Colonic mucosa (tissue), 4 donors: ENCODE data around the gene STAU1. TPM values are rescaled to one million over a fixed set of nuclear protein-coding genes. Genes with fewer than 3 reads are reported as not detected.
"Not testable (repeated sequence)": the region's sequence is repeated elsewhere in the genome, so short reads cannot be mapped to it uniquely, and the experiment has no call there.

Experiments used
- DNase-seq: peaks from one replicate; pipeline ENCODE4 v3.0.0-alpha.2; 2020
- H3K27ac ChIP-seq: fragments of 200-600 bp; one replicate; pipeline ENCODE4 v1.8.0; 2021
- H3K27me3 ChIP-seq: fragments of 200-600 bp; one replicate; pipeline ENCODE4 v1.8.0; 2021
- H3K36me3 ChIP-seq: fragments of 200-600 bp; one replicate; pipeline ENCODE4 v1.8.0; 2021
- H3K4me1 ChIP-seq: fragments of 200-600 bp; one replicate; pipeline ENCODE4 v1.8.0; 2021; ENCODE audit warnings: mild to moderate bottlenecking
- H3K4me3 ChIP-seq: fragments of 200-600 bp; one replicate; pipeline ENCODE4 v1.8.0; 2021
- H3K9ac ChIP-seq, 2 donors: one replicate each; pipeline ENCODE4 v1.7.0; 2013; ENCODE audit warnings: control low read depth in 2 of 2, low read depth in 2 of 2, low read length in 2 of 2
- H3K9me3 ChIP-seq: fragments of 200-600 bp; one replicate; pipeline ENCODE4 v1.8.0; 2021
- intact Hi-C: fragments of 100-400 bp; cut with DNase I; formaldehyde crosslinking; loops from one replicate; pipeline ENCODE4 v1.14.1; 2022
- total RNA-seq, 2 donors: library from RNA; stranded (reverse); fragmentation: NEBNext Ultra II Directional in 1 of 2; extraction: Animal tissue kit (Norgen Biotek cat#: 25700) in 1 of 2; gene quantifications; one replicate each; pipeline ENCODE4 v1.2.1, GENCODE V29; 2021
- TF ChIP-seq, protein P1 (sequence below): fragments of 200-600 bp; IDR thresholded peaks from one replicate; pipeline ENCODE4 v1.8.0; 2022; ENCODE audit warnings: antibody characterized with exemption, mild to moderate bottlenecking
- donor health status: healthy.
- donor health status: DM: no; HTN: no; CAD: no.
- donor health status: DM: no; HTN: no; CAD: no.

The STAU1 gene
- total RNA-seq, 2 donors from 2014 or later = 86.6 to 106 TPM

- TF ChIP-seq, protein P1, sequence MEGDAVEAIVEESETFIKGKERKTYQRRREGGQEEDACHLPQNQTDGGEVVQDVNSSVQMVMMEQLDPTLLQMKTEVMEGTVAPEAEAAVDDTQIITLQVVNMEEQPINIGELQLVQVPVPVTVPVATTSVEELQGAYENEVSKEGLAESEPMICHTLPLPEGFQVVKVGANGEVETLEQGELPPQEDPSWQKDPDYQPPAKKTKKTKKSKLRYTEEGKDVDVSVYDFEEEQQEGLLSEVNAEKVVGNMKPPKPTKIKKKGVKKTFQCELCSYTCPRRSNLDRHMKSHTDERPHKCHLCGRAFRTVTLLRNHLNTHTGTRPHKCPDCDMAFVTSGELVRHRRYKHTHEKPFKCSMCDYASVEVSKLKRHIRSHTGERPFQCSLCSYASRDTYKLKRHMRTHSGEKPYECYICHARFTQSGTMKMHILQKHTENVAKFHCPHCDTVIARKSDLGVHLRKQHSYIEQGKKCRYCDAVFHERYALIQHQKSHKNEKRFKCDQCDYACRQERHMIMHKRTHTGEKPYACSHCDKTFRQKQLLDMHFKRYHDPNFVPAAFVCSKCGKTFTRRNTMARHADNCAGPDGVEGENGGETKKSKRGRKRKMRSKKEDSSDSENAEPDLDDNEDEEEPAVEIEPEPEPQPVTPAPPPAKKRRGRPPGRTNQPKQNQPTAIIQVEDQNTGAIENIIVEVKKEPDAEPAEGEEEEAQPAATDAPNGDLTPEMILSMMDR = no peak
- intact Hi-C loops = no loop called here
- Histone ChIP-seq H3K9me3 (no peaks in the 10 kb centered on the region), H3K27me3 (no peaks in the 10 kb centered on the region), H3K36me3 (no peaks in the 10 kb centered on the region), H3K4me3 (no peak overlapping the region), H3K4me1 (peaks cover 10% of the 10 kb centered on the region), H3K9ac (no peak overlapping the region), H3K27ac (no peak overlapping the region)
- no peak for DNase-seq
Measured at GRCh38 chr20:49185071-49185761, 2.9 kb downstream of the STAU1 start.

DNA sequence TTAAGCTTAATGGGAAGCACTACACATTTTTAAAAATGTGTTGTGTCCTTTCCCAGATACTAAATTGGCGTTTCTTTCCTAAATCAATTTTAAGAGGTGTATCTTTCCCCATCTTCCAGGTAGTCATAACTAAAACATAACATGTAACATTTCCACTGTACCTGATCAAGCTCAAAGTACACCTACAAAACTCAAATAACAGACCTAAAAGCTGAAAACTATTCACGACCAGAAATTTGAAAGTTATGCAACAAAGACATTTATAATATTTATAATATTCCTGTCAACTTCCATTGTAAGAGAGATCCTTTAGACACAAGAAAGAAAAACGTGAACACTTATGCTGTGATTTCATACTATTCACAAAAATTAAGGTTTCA lies 3.5 kb downstream of the STAU1 start:
- H3K27ac ChIP-seq = no peak overlapping the region
- intact Hi-C loops = no loop called here
- H3K9ac ChIP-seq = no peak overlapping the region
- no peak overlapping the region for H3K4me3 ChIP-seq
- TF ChIP-seq, protein P1 = no peak
- no peaks in the 10 kb centered on the region for H3K36me3 ChIP-seq
- DNase-seq = no peak
- peaks cover 10% of the 10 kb centered on the region for H3K4me1 ChIP-seq
- H3K9me3 ChIP-seq = no peaks in the 10 kb centered on the region
- no peaks in the 10 kb centered on the region for H3K27me3 ChIP-seq

- DNase-seq, H3K4me3 ChIP-seq, H3K27ac ChIP-seq, H3K9me3 ChIP-seq, H3K36me3 ChIP-seq, intact Hi-C loops, H3K9ac ChIP-seq, H3K27me3 ChIP-seq: not testable (repeated sequence)
- peaks cover 14% of the 10 kb centered on the region for H3K4me1 ChIP-seq
Measured at GRCh38 chr20:49184084-49184501, 4.0 kb downstream of the STAU1 start.

DNA sequence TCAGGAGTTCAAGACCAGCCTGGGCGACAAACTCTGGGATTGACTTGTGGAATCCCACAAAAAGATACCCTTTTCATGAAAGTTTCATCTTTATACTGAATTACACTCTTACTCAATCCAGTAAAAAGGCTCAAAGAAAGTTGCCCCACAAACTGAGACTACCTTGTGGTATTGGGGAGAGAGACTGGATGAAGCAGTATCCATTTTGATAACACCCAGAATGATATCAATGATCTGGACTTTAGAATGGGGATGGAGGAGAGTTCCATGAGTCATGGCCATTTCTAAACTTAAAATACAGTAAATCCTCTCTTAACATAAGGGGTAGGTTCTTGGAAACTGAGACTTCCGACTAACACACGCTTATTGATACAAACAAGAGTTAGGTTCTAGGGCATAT lies 4.7 kb downstream of the STAU1 start:
- H3K9me3 ChIP-seq = no peaks in the 10 kb centered on the region
- H3K36me3 ChIP-seq = no peaks in the 10 kb centered on the region
- H3K4me3 ChIP-seq = no peak overlapping the region
- no peak overlapping the region for H3K27ac ChIP-seq
- H3K4me1 ChIP-seq = peaks cover 14% of the 10 kb centered on the region
- no peak for DNase-seq
- H3K9ac ChIP-seq = no peak overlapping the region
- TF ChIP-seq, protein P1 = no peak
- H3K27me3 ChIP-seq = no peaks in the 10 kb centered on the region
- intact Hi-C loops = no loop called here

GRCh38 chr20:49181265-49181877 lies 6.8 kb downstream of the STAU1 start:
- no peak overlapping the region for H3K9ac ChIP-seq

More at GRCh38 chr20:49181265-49181877, 6.8 kb downstream of the STAU1 start:
- DNase-seq = no peak
- no peak overlapping the region for H3K4me3 ChIP-seq
- no peaks in the 10 kb centered on the region for H3K9me3 ChIP-seq
- TF ChIP-seq, protein P1 = no peak
- peaks cover 12% of the 10 kb centered on the region for H3K4me1 ChIP-seq
- H3K27me3 ChIP-seq = no peaks in the 10 kb centered on the region
- no peaks in the 10 kb centered on the region for H3K36me3 ChIP-seq
- H3K27ac ChIP-seq = no peak overlapping the region
- intact Hi-C loops = no loop called here
